Esophagus muscularis mucosa (tissue), 4 donors: ENCODE results near the gene ME3. TPM values are rescaled to one million over a fixed set of nuclear protein-coding genes. Genes with fewer than 3 reads are reported as not detected.
"Not testable (repeated sequence)": the region's sequence is repeated elsewhere in the genome, so short reads cannot be mapped to it uniquely, and the experiment has no call there.

ENCODE experiments used
- DNase-seq: peaks from one replicate; pipeline ENCODE4 v3.0.0-alpha.2; 2017; ENCODE audit errors: extremely low spot score
- H3K27ac ChIP-seq, 4 donors: fragments of 200-600 bp; sonication (generic); replicated peaks in 1 of 4; 1 replicate in 3 of 4; 2 replicates in 1 of 4; pipeline ENCODE4 v1.5.1; 2016 to 2019; ENCODE audit warnings: mild to moderate bottlenecking in 1 of 4
- H3K27me3 ChIP-seq, 4 donors: fragments of 200-600 bp; sonication (generic); one replicate each; pipeline versions ENCODE4 v1.5.1 to v1.6.0; 2016 to 2019
- H3K36me3 ChIP-seq, 4 donors: fragments of 200-600 bp; sonication (generic); one replicate each; pipeline ENCODE4 v1.5.1; 2016 to 2019
- H3K4me1 ChIP-seq, 4 donors: fragments of 200-600 bp; sonication (generic); one replicate each; pipeline ENCODE4 v1.5.1; 2016 to 2019
- H3K4me3 ChIP-seq, 4 donors: fragments of 200-600 bp; sonication (generic); 1 replicate in 2 of 4; 2 replicates in 2 of 4; pipeline ENCODE4 v1.5.1; 2016 to 2019; ENCODE audit warnings: mild to moderate bottlenecking in 4 of 4, moderate library complexity in 1 of 4
- H3K9me3 ChIP-seq, 4 donors: fragments of 200-600 bp; sonication (generic); 1 replicate in 3 of 4; 2 replicates in 1 of 4; pipeline ENCODE4 v1.5.1; 2016 to 2019
- CTCF ChIP-seq, 3 experiments: fragments of 200-600 bp in 2 of 3; fragments of 450-650 bp in 1 of 3; sonication (generic) in 2 of 3; IDR thresholded peaks; one replicate each; pipeline ENCODE4 v1.5.1; 2017 to 2019; ENCODE audit warnings: antibody characterized with exemption in 3 of 3, mild to moderate bottlenecking in 2 of 3, moderate library complexity in 1 of 3
- EP300 ChIP-seq: sonication (generic); formaldehyde crosslinking; IDR thresholded peaks from one replicate; pipeline ENCODE4 v1.6.1; 2017; ENCODE audit warnings: antibody characterized with exemption
- POLR2A ChIP-seq: fragments of 450-650 bp; IDR thresholded peaks from one replicate; pipeline ENCODE4 v1.6.1; 2017; ENCODE audit warnings: antibody characterized with exemption, moderate library complexity, mild to moderate bottlenecking, low read depth
- POLR2AphosphoS5 ChIP-seq, 2 donors: sonication (generic); formaldehyde crosslinking; IDR thresholded peaks; one replicate each; pipeline ENCODE4 v1.6.1; 2017; ENCODE audit warnings: antibody characterized with exemption in 2 of 2
- WGBS: methylation state at CpG from one replicate; pipeline ENCODE4 v1.1.5; 2018; 5-methylcytosine and 5-hydroxymethylcytosine counted together
- intact Hi-C: fragments of 100-400 bp; cut with DNase I; formaldehyde crosslinking; loops from one replicate; pipeline ENCODE4 v1.15.1; 2023
- total RNA-seq, 4 donors: library from RNA; depleted of rRNA; stranded (reverse); fragments of >200 nt; gene quantifications; one replicate each; pipeline versions ENCODE4 v1.1.0 to v1.2.1, GENCODE V29; 2016

Gene ME3
- total RNA-seq, 4 donors from 2014 or later = 20.4 to 50.1 (median 26.2) TPM

GRCh38 chr11:86663761-86664160, 8.7 kb downstream of the ME3 start:
- intact Hi-C loops = no loop called here
- Histone ChIP-seq H3K9me3 (no peaks in the 10 kb centered on the region), H3K36me3 (peaks cover 0 to 17% (median 0%) of the 10 kb centered on the region in 4 donors), H3K27me3 (no peaks in the 10 kb centered on the region), H3K4me1 (peaks cover 2 to 41% (median 24%) of the 10 kb centered on the region in 4 donors), H3K4me3 (no peak overlapping the region), H3K27ac (no peak overlapping the region)
- DNase-seq = no peak
- WGBS = 58% methylated on average over 4 of the region's 4 CpGs
- no peak for TF ChIP-seq EP300
- no peak for TF ChIP-seq CTCF (IDR thresholded peaks at IDR 0.05)
- no peak for TF ChIP-seq POLR2AphosphoS5 (IDR thresholded peaks at IDR 0.05)
- no peak for TF ChIP-seq POLR2A

DNA sequence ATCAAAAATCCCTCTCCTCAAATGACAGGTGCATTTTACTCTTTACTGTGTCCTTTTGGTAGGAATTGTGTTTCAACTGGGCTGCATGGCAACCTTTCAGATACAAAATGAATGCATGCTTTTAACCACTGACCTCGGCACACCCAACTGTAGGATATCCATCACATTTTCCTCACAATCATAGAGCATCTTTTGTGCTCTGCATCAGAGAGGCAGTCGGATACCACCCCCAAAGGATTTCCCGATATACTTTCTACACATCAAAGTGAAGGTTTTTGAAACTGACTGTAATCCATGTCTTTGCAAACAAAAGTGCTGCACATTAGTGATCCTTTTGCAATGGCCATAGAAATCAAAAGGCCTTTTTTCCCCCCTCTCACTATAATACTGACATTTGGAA, 9.1 kb downstream of the ME3 start:
- intact Hi-C loops = no loop called here
- no peak for DNase-seq
- H3K4me1 ChIP-seq = peaks cover 3 to 41% (median 23%) of the 10 kb centered on the region in 4 donors

GRCh38 chr11:86660736-86661135, 11.7 kb downstream of the ME3 start:
- Histone ChIP-seq H3K36me3 (peaks cover 0 to 17% (median 0%) of the 10 kb centered on the region in 4 donors), H3K27me3 (no peaks in the 10 kb centered on the region), H3K27ac (no peak overlapping the region), H3K4me3 (no peak overlapping the region), H3K4me1 (peaks cover 3 to 34% (median 23%) of the 10 kb centered on the region in 4 donors), H3K9me3 (no peaks in the 10 kb centered on the region)
- no peak for DNase-seq
- 57% methylated on average over 2 of the region's 2 CpGs for WGBS
- TF ChIP-seq EP300 = no peak
- intact Hi-C loops = no loop called here

More for the DNA sequence above, 9.1 kb downstream of the ME3 start:
- Histone ChIP-seq H3K9me3 (no peaks in the 10 kb centered on the region), H3K36me3 (peaks cover 0 to 17% (median 0%) of the 10 kb centered on the region in 4 donors), H3K27ac (no peak overlapping the region), H3K27me3 (no peaks in the 10 kb centered on the region), H3K4me3 (no peak overlapping the region)
- 81% methylated on average over 3 of the region's 3 CpGs for WGBS
- TF ChIP-seq EP300 = no peak
- TF ChIP-seq POLR2AphosphoS5 (IDR thresholded peaks at IDR 0.05) = no peak
- no peak for TF ChIP-seq POLR2A
- no peak for TF ChIP-seq CTCF (IDR thresholded peaks at IDR 0.05)

DNA sequence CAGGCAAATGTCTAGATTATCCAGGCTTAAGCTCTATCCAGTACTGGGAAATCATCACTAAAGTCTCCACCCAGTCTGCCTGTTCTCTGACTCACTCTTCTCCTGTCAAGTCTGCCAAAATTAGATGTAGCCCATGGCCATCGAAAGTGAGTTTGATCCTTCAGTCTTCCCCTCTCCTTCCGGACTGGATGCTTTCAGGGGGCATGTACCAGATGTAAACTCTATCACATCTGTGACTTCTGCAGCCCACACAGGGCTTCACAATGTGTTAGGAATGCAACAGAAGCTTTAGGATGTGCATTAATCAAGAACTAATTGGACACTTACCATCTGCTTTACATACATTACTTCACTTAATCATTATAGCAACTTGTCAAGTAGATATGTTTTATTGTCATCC, 12.3 kb downstream of the ME3 start:
- Histone ChIP-seq H3K36me3 (peaks cover 0 to 17% (median 0%) of the 10 kb centered on the region in 4 donors), H3K4me3 (no peak overlapping the region), H3K27ac (no peak overlapping the region), H3K4me1 (peaks cover 3 to 34% (median 23%) of the 10 kb centered on the region in 4 donors), H3K27me3 (no peaks in the 10 kb centered on the region), H3K9me3 (no peaks in the 10 kb centered on the region)
- DNase-seq = no peak
- intact Hi-C loops = no loop called here
- WGBS = 38% methylated on average over 2 of the region's 2 CpGs
- TF ChIP-seq EP300 (no peak), CTCF (IDR thresholded peaks at IDR 0.05) (no peak), POLR2A (no peak), POLR2AphosphoS5 (IDR thresholded peaks at IDR 0.05) (no peak)

- TF ChIP-seq CTCF (IDR thresholded peaks at IDR 0.05) (no peak), POLR2A (no peak), POLR2AphosphoS5 (IDR thresholded peaks at IDR 0.05) (no peak), EP300 (no peak)
- H3K9me3 ChIP-seq = no peaks in the 10 kb centered on the region
- DNase-seq = no peak
- H3K27ac ChIP-seq = no peak overlapping the region
- H3K27me3 ChIP-seq = no peaks in the 10 kb centered on the region
- peaks cover 3 to 30% (median 16%) of the 10 kb centered on the region in 4 donors for H3K4me1 ChIP-seq
- 100% methylated on average over 1 of the region's 1 CpG for WGBS
- H3K36me3 ChIP-seq = peaks cover 0 to 5% (median 0%) of the 10 kb centered on the region in 4 donors
- intact Hi-C loops = no loop called here
- H3K4me3 ChIP-seq = no peak overlapping the region
These were observed 13.9 kb downstream of the ME3 start for GRCh38 chr11:86658534-86658933.

GRCh38 chr11:86645212-86645611, 27.2 kb downstream of the ME3 start:
- DNase-seq, H3K4me3 ChIP-seq, H3K27ac ChIP-seq, H3K36me3 ChIP-seq, H3K9me3 ChIP-seq, H3K27me3 ChIP-seq, intact Hi-C loops: not testable (repeated sequence)
- peaks cover 0 to 11% (median 0%) of the 10 kb centered on the region in 4 donors for H3K4me1 ChIP-seq
- 33% methylated on average over 1 of the region's 3 CpGs for WGBS
